Inflammatory macrophage treated with lipopolysaccharide for 4 hours (primary cell): Measurements from ENCODE around the gene ZNF100.
"Not testable (repeated sequence)": the region's sequence is repeated elsewhere in the genome, so short reads cannot be mapped to it uniquely, and the experiment has no call there.

ENCODE experiments used
- DNase-seq: peaks from one replicate; pipeline ENCODE4 v3.0.0-alpha.2; 2020

The ZNF100 gene

DNA sequence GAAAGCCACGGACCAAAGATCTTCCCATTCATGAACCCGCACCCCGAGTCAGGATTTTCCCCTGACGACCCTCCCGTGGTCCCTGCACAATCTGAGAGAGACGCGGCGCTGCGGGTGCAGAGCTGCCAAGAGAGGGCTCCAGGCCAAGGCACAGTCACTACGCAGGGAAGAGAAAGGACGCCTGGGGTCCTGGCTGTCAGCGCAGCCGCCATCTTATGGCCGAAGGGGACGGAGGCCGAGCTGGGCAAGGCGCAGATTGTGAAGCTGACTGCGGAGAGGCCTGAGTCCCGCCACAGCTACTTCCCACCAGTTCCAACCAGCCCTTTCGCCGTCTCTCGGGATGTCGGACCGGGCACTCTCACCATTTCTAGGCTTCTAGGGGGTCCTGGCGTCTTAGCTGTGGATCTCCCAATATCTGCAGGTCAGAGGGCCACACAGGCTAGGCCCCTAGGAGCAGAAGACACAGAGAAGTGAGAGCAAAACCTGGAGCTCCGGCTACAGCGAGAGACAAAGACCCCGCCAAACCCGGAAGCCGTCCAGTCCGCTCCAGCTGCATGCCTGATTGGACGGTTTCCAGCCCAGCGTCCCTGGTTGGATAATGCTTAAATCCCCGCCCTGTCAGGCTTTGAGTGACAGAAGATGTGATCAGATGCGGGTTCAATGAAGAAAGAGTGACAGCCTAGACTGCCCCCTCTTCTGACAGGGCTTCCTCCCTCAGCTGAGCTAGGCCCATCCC is at the start of gene ZNF100:
TSS of gene ZNF100 (minus strand) at position 515 of the 736 bp plus-strand sequence. CDS start at position 365, 150 bp downstream.
- DNase-seq: peak; percentile 94

DNA sequence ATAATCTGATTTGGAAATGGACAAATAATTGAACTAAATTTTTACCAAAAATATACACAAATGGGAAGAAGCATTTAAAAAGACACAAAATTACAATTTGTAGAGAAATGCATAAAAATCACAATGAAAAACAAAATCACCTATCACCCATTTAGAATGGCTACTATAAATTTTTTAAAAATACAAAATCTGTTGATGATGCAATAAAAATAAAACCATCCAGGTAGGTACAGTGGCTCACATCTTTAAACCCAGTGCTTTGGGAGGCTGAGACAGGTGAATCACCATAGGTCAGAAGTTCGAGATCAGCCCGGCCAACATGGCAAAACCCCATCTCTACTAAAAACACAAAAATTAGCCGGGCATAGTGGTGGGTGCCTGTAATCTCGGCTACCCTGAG is 45.1 kb upstream of the ZNF100 start:
- DNase-seq: no peak

- DNase-seq: not testable (repeated sequence)
Measured at GRCh38 chr19:21808400-21809000, 41.1 kb upstream of the ZNF100 start.

DNA sequence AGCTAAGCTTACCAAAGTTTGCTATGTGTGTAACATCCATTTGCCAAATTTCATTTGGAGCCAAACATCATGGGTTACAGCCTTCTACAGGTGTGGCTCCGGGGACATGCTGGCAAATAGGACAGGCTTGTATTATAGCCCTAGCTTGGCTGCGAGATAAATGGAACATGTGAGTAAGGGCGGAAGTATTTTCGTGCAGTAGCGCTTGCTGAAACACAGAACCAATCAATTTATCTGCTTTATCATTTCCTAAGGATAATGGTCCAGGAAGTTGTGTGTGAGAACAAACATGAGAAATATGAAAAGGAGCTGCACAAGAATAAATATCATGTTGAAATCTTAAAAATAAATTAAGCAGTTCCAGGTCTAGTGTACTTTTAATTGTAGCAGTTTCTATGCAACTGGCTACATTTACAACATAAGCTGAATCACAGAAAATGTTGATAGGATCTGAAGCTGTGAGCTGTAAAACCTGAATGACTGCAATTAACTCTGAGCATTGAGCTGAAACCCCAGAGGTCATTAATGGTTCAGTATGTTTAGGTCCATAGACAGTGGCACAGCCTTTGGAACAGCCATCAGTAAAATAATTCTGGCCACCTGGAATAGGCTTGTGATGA is 22.2 kb upstream of the ZNF100 start:
- DNase-seq: no peak

DNA sequence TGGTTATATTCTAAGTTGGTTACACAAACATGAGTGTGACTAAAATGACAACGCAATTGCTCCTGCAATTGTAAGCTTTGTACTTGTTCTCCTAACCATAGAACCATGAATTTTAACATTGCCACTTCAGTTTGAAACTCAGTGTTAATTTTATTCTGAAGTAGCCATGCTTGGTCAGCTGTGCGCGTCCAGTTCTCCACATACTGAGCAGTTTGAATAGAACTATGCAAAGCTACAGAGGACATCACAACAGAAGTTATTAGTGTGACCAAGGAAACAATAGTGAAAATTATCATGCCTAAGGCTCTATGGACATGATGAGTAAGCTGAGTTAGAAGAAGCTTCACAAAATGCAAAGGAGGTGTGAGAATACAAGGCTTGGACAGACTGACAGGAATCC is 19.6 kb upstream of the ZNF100 start:
- DNase-seq: no peak

- DNase-seq: not testable (repeated sequence)
Measured at GRCh38 chr19:21775792-21776191, 8.4 kb upstream of the ZNF100 start.

GRCh38 chr19:21766705-21767064 is 694 bp downstream of the ZNF100 start:
- not testable (repeated sequence) for DNase-seq

DNA sequence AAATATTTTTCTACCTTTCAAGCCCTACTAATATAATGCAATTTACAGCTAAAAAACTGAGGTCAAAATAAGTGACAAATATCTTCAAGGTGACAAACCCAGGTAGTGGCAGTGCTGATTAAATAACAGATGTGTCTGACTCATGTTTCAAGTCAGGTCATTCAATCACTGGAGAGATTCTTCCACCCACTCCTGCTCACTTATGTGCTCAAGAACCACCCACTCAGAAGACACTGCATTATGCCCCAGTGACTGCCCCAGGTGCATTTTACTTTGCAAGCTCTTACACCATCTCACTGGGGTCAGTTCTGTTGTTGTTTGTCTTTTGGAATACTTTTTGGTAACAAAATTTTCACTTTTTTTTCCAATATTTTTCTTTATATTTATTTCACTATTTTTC is 2.2 kb downstream of the ZNF100 start:
- DNase-seq: no peak

DNA sequence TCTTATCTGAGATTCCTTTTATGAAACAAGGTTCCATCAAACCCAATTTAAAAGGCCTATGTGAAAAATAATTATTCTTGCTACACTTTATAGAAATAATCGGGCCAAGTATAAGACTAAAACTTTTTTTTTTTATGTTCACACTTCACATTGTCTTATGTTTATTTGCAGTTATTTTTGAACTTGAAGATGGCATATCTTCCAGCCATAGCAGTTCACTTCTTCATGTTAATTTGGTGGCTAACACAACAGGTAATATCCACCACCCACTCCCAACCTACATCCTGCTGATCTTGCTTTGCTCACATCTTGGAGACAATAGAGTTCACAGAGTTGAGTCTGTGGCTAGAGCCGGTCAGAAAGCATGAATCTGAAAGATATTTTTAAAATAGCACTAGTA is 5.8 kb downstream of the ZNF100 start:
- not testable (repeated sequence) for DNase-seq

DNA sequence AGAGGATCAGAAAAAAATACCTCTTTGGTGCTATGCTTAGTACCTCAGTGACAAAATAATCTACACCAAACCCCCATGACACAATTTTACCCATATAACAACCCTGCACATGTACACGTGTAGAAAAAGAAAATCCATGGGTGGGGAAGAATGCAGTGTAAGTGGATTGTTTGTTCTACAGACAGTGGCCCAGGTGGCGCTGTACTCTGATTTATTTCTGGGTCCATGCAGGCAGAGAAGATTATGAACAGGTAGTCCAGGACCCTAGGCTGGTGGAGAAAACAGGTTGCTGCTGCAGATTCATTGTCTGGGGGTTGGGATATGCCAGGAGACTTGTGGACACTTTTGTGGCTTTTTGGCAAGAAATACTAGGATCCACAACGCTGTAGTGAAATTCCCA is 9.1 kb downstream of the ZNF100 start:
- DNase-seq: no peak

GRCh38 chr19:21755555-21755954 is 11.8 kb downstream of the ZNF100 start:
- DNase-seq: not testable (repeated sequence)

- no peak for DNase-seq
Measured at GRCh38 chr19:21751384-21751783, 16.0 kb downstream of the ZNF100 start.

DNA sequence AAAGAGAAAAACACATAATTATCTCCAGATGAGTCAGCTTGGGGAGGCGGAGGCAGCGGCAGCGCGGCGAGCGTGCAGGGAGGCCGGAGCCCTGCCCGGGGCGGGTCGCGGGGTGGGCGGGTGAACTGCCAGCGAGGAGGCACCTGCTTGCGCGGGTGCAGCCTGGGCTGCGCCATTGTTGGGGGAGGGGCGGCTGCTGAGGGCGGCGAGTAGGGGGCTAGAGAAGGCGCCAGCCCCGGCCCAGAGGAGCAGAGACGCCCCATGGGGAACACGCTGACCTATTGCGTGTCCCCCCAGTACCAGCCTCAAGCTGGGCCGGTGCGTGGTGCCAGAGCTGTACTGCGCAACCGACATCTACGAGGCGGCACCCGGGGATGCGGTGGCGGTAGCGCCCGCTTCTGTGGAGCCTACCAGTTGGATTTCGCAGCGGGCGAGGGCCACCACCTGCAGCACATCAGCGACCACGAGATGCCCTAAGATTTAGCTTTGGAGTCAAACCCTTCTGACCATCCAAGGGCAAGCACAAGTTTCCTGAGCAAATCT is 16.7 kb downstream of the ZNF100 start:
- no peak for DNase-seq

DNA sequence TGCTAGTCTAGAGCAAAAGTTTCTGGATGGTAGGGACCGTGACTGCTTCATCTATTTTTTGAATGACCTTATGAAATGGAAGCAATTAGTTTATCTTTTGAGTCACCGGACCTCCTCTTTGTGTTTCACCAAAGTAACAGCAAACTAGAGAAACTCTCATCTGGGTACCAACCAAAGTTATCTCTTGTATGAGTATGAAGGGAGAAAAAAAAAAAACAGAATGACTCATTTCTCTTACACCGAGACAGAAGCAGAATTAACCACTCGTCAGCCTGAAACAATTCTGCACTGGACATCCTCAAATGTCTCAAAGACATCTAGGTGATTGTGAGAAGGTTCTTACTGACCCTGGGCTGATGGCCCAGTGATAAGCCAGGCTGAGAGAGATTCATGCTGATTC is 18.3 kb downstream of the ZNF100 start:
- no peak for DNase-seq

DNA sequence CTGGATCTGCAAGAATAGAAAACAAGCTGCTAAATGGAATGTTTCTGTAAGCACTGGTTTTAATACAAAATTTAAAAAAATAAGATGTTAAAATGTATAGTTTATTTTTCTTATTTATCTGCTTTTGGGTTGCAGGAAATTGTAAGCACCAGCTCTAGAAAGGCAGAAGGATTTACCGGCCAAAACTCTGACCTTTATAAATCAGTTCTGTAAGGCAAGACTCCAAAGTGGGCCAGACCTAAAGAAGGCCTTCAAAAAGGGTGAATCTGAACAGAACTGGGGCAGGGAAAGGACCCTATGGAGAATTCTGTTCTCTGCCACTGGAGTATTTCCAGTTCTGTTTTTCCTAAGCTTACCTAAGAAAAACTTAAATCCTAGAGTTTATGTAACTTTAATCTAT is 19.3 kb downstream of the ZNF100 start:
- no peak for DNase-seq

DNA sequence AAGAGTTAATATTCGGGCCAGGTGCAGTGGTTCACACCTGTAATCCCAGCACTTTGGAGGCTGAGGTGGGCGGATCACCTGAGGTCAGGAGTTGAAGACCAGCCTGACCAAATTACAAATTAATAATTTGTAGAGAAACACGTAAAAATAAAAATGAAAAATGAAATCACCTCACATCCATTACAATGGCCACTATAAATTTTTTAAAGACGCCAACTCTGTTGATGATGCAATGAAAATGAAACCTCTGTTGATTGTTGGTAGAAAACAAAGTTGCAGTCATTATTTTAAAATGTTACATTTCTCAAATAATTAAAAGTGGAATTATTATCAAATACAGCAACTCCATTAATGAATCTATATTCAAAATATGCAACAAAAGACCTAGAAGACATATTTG is 26.8 kb downstream of the ZNF100 start:
- DNase-seq: no peak

DNA sequence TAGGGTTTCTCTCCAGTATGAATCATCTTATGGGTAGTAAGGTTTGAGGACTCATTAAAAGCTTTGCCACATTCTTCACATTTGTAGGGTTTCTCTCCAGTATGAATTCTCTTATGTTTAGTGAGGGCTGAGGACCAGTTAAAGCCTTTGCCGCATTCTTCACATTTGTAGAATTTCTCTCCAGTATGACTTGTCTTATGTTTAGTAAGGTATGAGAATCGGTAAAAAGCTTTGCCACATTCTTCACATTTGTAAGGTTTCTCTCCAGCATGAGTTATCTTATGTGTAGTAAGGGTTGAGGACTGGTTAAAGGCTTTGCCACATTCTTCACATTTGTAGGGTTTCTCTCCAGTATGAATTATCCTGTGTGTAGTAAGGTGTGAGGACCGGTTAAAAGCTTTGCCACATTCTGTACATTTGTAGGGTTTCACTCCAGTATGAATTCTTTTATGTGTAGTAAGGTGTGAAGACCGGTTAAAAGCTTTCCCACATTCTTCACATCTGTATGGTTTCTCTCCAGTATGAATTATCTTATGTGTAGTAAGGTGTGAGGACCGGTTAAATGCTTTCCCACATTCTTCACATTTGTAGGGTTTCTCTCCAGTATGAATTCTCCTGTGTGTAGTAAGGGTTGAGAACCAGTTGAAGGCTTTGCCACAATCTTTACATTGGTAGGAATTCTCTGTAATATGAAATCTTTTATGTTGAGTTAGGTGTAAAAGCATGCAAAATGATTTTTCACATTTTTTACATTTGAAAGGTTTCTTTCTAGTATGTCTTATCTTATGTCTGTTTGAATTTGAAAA is 40.2 kb downstream of the ZNF100 start:
- DNase-seq: not testable (repeated sequence)

DNA sequence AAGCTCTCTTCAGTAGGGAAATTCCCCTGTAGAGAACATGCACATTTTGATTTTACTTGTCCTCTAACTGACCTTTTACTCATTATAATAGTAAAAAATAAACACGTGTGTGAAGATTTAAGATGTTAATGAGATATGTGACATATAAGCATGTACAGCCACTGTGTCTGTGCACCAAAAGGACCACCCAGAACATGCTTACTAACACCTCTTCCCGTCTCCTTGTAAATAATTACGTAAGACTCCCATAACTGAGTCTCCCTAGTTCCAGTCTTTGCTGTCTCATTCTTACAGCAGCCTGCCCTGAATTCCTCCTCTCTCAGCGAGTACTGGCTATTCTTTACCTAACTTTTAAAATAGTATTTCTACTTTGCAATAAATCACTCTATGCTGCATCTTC is 53.6 kb downstream of the ZNF100 start:
- no peak for DNase-seq

DNA sequence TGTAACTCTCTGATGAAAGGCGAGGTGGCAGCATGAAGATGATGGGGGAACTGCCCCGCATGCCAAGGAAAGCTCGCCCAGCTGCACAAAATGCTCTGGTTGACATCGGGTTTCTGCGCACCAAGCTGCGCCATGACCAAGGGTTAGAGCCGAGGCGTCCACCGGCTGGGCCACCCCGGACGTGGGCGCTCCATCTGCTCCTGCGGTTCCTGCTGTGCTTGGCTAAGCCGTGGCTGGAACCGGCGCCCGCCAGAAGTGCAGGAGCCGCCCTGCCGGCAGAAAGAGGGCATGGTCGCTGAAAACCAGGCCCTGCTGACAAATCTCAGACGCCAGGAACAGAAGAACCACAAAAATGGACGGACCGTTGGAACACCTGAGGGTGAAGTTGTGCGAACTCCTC is 57.9 kb downstream of the ZNF100 start:
- DNase-seq: no peak

- not testable (repeated sequence) for DNase-seq
Measured at GRCh38 chr19:21707878-21708277, 59.5 kb downstream of the ZNF100 start.

DNA sequence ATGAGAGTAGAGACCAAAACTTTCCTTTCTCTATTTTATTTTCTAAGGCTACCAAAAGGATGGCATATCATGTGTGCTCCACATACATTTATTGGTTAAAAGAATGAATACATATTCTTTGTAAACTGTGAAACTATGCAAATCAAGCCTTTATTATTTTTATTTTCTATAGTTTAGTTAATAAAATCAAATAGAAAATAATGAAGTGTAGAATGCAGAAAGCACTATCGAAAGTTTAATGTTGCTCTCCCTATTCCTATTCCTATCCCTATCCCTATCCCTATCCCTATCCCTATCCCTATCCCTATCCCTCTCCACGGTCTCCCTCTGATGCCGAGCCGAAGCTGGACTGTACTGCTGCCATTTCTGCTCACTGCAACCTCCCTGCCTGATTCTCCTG is 60.3 kb downstream of the ZNF100 start:
- no peak for DNase-seq

DNA sequence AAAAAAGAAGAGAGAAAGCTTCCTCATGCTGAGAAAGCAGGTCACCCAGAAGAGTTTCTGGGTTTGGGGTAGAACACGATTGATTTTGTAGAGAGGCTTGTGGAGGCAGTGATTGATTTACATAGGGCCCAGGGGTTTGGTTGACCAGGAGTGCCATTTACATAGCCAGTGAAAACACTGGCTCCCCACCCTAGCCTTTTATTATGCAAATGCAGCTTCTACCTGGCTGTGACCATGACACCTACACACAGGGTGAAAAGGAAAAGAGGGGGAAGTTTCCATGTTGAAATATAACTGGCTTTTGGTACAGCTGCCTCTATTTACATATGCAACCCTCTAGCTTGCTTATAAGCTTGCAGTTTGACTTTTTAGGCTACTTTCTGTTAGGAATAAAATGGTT is 62.0 kb downstream of the ZNF100 start:
- no peak for DNase-seq

- no peak for DNase-seq
Measured at GRCh38 chr19:21704320-21704719, 63.1 kb downstream of the ZNF100 start.
